ENCODE measurements around the gene ANKLE1.

Gene ANKLE1

DNA sequence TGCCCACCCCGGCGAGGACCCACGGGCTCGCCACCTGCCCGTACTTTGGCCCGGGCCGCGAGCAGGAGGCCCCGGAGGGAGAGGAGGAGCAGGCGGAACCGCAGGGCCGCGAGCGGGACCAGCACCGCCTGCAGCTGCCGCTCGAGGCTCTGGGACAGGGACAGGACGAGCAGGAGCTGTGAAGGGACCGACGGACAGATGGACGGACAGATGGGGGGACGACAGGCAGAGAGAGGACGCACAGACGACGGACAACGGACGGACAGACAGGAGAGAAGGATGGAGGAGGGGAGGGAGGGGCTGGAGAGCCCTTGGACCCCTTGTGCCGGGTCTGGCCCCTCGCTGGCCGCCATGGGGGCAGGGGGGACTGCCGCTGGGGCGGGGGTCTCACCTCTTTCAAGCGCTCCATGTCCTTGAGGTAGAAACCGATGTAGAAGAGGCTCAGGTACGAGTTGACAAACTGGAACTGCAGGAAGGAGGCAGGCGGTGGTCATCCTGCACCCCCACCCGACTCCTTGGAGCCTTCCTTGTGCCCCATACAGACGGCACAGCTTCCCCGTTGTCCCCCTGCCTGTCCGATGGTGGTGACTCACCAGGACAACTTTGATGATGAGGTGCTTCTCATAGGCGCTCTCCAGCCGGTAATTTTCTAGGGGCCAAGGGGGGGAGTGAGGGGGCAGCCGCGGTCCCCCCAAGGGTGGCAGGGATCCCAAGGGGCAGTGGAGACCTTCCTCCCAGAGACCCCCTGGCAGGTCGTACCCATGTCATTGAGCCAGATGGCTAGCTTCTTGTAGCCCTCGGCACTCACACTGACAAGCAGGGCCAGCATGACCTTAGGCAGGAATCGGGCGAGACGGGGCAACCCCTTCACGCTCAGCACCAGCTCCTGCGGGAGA is 47.9 kb downstream of the ANKLE1 start:
- in situ Hi-C loops (cut with MboI; ENCODE audit: low sequenced_read_pairs, unreplicated experiment), result no loop called here
- DNase-seq (ENCODE audit: low spot score), result no peak
- TF ChIP-seq, protein P1, sequence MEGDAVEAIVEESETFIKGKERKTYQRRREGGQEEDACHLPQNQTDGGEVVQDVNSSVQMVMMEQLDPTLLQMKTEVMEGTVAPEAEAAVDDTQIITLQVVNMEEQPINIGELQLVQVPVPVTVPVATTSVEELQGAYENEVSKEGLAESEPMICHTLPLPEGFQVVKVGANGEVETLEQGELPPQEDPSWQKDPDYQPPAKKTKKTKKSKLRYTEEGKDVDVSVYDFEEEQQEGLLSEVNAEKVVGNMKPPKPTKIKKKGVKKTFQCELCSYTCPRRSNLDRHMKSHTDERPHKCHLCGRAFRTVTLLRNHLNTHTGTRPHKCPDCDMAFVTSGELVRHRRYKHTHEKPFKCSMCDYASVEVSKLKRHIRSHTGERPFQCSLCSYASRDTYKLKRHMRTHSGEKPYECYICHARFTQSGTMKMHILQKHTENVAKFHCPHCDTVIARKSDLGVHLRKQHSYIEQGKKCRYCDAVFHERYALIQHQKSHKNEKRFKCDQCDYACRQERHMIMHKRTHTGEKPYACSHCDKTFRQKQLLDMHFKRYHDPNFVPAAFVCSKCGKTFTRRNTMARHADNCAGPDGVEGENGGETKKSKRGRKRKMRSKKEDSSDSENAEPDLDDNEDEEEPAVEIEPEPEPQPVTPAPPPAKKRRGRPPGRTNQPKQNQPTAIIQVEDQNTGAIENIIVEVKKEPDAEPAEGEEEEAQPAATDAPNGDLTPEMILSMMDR (IDR thresholded peaks at IDR 0.05; ENCODE audit: borderline replicate concordance, control extremely low read depth, extremely low read depth, insufficient read depth, missing control alignments), result no peak

DNA sequence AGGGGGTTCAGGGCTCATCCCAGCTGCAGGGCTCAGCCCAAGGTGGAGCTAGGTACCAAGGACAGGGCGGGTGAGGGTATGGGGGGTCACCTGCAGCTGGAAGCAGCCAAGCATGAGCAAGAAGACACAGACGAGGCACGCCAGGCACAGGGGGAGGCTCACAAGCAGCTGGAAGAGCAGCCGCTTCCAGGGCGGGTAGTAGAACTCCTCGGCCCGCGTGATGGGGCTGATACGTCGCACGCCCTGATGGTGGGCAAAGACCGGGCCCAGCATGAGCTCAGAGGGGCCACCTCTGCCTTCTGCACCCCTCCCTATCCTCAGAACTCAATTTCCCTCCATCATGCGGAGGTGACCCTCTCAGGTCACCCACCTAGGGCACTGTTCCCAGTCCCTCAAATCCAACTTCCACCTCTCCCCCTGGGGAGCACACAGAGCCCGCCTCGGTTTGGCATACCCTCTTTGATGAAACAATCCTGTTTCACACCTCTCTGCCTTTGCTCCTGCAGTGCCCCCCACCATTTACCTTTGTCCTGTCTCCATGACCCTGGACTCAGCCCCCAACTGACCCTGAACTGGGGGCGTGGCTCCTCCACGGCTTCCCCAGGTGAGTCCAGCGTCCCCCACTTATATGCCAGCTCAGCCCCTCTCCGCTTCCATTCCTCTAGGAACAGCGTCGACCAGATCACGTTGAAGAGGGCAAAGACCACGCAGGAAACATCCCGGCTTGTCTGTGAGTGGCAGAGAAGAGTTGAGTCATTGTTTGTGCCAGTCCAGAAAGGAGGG is 48.8 kb downstream of the ANKLE1 start:
- no peak for DNase-seq (ENCODE audit: low spot score)
- in situ Hi-C loops (cut with MboI; ENCODE audit: low sequenced_read_pairs, unreplicated experiment), result no loop called here
- TF ChIP-seq, protein P1 (IDR thresholded peaks at IDR 0.05; ENCODE audit: borderline replicate concordance, control extremely low read depth, extremely low read depth, insufficient read depth, missing control alignments), result no peak

DNA sequence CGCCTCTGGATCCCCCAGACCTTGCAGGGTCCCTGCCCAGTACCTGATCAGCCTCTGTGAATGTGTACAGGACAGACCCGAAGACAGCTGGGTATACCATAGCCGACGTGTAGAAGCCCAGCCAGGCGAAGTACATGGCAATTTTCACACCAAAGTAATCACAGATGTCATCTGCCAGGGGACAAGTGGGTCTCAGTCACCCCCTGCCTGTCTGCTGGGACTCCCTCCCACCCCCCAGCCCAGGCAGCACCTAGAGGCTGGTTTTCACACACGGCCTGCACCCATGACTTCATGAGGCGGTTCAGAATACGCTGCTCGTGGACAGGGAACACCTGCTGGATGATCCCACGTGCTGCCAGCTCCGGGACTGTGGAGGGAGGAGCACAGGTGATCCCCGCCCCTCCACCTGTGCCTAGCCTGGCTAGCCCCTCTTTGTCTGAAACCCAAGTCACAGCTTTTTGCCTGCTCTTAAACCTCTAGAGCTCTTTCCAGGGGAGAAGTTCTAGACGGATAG is 49.4 kb downstream of the ANKLE1 start:
- DNase-seq (ENCODE audit: low spot score), result no peak
- in situ Hi-C loops (cut with MboI; ENCODE audit: low sequenced_read_pairs, unreplicated experiment), result no loop called here
- TF ChIP-seq, protein P1 (IDR thresholded peaks at IDR 0.05; ENCODE audit: borderline replicate concordance, control extremely low read depth, extremely low read depth, insufficient read depth, missing control alignments), result no peak

DNA sequence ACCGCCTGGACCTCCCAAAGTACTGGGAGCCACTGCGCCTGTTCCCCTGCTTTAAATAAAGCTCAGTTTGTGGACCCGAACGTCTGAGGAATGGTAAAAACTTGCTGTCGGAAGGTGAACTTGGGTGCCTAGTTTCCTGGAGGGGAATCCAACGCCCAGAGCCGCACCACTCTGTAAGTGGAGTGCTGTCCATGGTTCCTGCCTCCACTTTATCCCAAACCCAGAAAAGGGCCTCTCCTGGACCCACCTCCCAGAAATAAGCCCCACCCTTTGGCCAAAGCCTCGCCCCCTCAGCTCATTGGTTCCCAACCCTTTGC is 50.6 kb downstream of the ANKLE1 start:
- TF ChIP-seq, protein P1 (IDR thresholded peaks at IDR 0.05; ENCODE audit: borderline replicate concordance, control extremely low read depth, extremely low read depth, insufficient read depth, missing control alignments), result no peak
- no peak for DNase-seq (ENCODE audit: low spot score)
- in situ Hi-C loops (cut with MboI; ENCODE audit: low sequenced_read_pairs, unreplicated experiment), result no loop called here

DNA sequence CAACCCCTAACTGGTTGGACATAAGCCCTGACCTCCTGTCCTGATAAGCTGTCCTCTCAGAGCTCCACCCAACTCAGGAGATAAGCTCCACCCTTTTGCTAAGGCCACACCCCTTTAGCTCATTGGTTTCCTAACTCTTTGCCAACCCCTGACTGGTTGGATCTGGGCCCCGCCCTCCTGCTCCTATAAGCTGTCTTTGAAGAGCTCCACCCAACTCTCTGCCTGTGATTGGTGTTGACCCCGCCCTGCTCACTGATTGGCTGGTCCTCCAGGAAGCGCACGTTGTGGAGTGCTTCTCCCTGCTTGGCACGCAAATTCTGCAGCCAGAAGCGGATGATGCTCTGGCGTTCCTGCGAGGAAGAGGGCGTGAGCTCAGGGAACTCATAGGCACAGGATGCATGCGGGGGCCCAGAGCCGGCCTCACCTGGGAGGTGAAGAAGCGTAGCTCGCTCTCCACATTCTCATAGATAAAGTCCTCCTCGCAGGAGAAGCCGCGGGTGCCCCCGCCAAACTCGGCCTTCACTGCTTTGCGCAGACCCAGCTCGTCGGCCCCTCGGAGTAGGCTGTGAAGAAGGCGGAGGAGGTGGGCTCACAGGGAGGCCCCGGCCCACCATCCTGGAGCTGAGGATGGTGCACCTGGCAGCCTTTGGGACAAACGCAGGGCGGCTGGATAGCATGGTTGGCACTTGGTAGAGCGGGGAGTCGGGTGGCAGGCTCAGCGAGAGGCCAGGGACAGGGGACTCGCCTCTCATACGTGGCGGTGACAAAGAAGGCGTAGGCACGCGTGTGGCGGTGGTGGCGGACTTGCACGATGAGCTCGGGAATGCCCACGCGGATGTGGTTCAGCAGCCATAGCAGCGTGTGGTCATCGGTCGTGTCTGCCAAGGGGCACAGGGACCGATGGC is 51.2 kb downstream of the ANKLE1 start:
- TF ChIP-seq, protein P1 (IDR thresholded peaks at IDR 0.05; ENCODE audit: borderline replicate concordance, control extremely low read depth, extremely low read depth, insufficient read depth, missing control alignments), result no peak
- no peak for DNase-seq (ENCODE audit: low spot score)
- in situ Hi-C loops (cut with MboI; ENCODE audit: low sequenced_read_pairs, unreplicated experiment), result no loop called here
